Lung (tissue), 12 donors: ENCODE data around the gene TEKT5. TPM values are rescaled to one million over a fixed set of nuclear protein-coding genes. Genes with fewer than 3 reads are reported as not detected.
A peak's percentile ranks its signal among the peaks of the same experiment; 100 is the strongest.

Experiments
- ATAC-seq: fragments of 200-7000 bp; cut with Tn5 transposase; one replicate; pipeline ENCODE4 v1.9.1; 2020; ENCODE audit warnings: moderate number of reproducible peaks; ENCODE audit not compliant: insufficient read depth, low FRiP score
- DNase-seq, 3 donors: peaks; one replicate each; pipeline ENCODE4 v3.0.0-alpha.2; 2013 to 2017
- H3K27ac ChIP-seq, 2 donors: one replicate each; pipeline ENCODE4 v1.5.1; 2013; ENCODE audit warnings: mild to moderate bottlenecking in 2 of 2, moderate library complexity in 2 of 2, control low read depth in 1 of 2, inconsistent platforms in 1 of 2, low read depth in 1 of 2, low read length in 1 of 2
- H3K27me3 ChIP-seq, 3 donors: one replicate each; pipeline ENCODE4 v1.5.1; 2013; ENCODE audit warnings: low read length in 2 of 3; ENCODE audit not compliant: control insufficient read depth in 3 of 3, insufficient read depth in 3 of 3
- H3K36me3 ChIP-seq, 4 donors: one replicate each; pipeline ENCODE4 v1.5.1; 2013; ENCODE audit warnings: low read length in 4 of 4, mild to moderate bottlenecking in 1 of 4, moderate library complexity in 1 of 4; ENCODE audit not compliant: control insufficient read depth in 4 of 4, insufficient read depth in 4 of 4
- H3K4me1 ChIP-seq, 5 donors: one replicate each; pipeline ENCODE4 v1.5.1; 2013; ENCODE audit warnings: low read length in 5 of 5, mild to moderate bottlenecking in 2 of 5, moderate library complexity in 1 of 5; ENCODE audit not compliant: control insufficient read depth in 5 of 5, insufficient read depth in 5 of 5
- H3K4me3 ChIP-seq: one replicate; pipeline ENCODE4 v1.5.1; 2013; ENCODE audit warnings: mild to moderate bottlenecking, control low read depth, moderate library complexity
- H3K9ac ChIP-seq, 2 donors: one replicate each; pipeline ENCODE4 v1.5.1; 2013; ENCODE audit warnings: low read length in 2 of 2, control low read depth in 1 of 2; ENCODE audit not compliant: insufficient read depth in 1 of 2
- H3K9me3 ChIP-seq, 4 donors: one replicate each; pipeline ENCODE4 v1.5.1; 2013; ENCODE audit warnings: low read length in 3 of 4, mild to moderate bottlenecking in 1 of 4, moderate library complexity in 1 of 4; ENCODE audit not compliant: control insufficient read depth in 4 of 4, insufficient read depth in 3 of 4
- CTCF ChIP-seq: IDR thresholded peaks from 2 replicates; pipeline ENCODE4 v1.5.1; 2012; ENCODE audit warnings: mild to moderate bottlenecking; ENCODE audit errors: control extremely low read depth, extremely low read depth
- WGBS, 2 donors: extraction: QIAGEN DNeasy Blood & Tissue Kit; methylation state at CpG; one replicate each; pipeline ENCODE4 v1.1.7; 2013; 5-methylcytosine and 5-hydroxymethylcytosine counted together
- polyA plus RNA-seq, 2 donors: library from polyadenylated mRNA; stranded (reverse); fragments of 200-250 nt; gene quantifications; one replicate each; pipeline ENCODE4 v1.2.1, GENCODE V29; 2013
- total RNA-seq, 2 donors: library from RNA; depleted of rRNA in 1 of 2; stranded (reverse); fragments of >200 nt in 1 of 2; gene quantifications; one replicate each; pipeline ENCODE4 v1.2.1, GENCODE V29; 2014 to 2021
- donor health status: control.
- donor health status: control.
- donor health status: Bipolar disorder and iron deficiency.
- donor health status: healthy.
- donor health status: DM: yes; HTN: yes; CAD: no.

TEKT5 gene
- total and polyA plus RNA-seq, 4 donors, result 0.13 to 0.34 (median 0.29) TPM

- WGBS, 2 donors, result 69 to 87% methylated on average over 5 of the region's 5 CpGs
- no peaks in the 10 kb centered on the region for H3K27me3 ChIP-seq
- H3K4me1 ChIP-seq, result peaks cover 0 to 10% (median 0%) of the 10 kb centered on the region in 5 donors
- H3K4me3 ChIP-seq, result no peak overlapping the region
- no peak for TF ChIP-seq CTCF
- no peak overlapping the region for H3K9ac ChIP-seq
- H3K36me3 ChIP-seq, result no peaks in the 10 kb centered on the region
- ATAC-seq, result no peak
- DNase-seq, result no peak
- peak overlapping the region in 1 of 2 donors; percentile 77 for H3K27ac ChIP-seq
- no peaks in the 10 kb centered on the region for H3K9me3 ChIP-seq
Measured at GRCh38 chr16:10688726-10689125, 6.0 kb downstream of the TEKT5 start.

GRCh38 chr16:10688291-10688690 is 6.4 kb downstream of the TEKT5 start:
- no peak for ATAC-seq
- peak overlapping the region in 1 of 2 donors; percentile 77 for H3K27ac ChIP-seq

GRCh38 chr16:10685709-10686108 is 9.0 kb downstream of the TEKT5 start:
- no peak for TF ChIP-seq CTCF
- Histone ChIP-seq H3K9ac (no peak overlapping the region), H3K27ac (no peak overlapping the region), H3K27me3 (no peaks in the 10 kb centered on the region), H3K4me3 (no peak overlapping the region), H3K9me3 (no peaks in the 10 kb centered on the region), H3K4me1 (peaks cover 0 to 10% (median 0%) of the 10 kb centered on the region in 5 donors), H3K36me3 (no peaks in the 10 kb centered on the region)
- WGBS, 2 donors, result 84 to 89% methylated on average over 7 of the region's 7 CpGs
- ATAC-seq, result no peak
- DNase-seq, result no peak

More at GRCh38 chr16:10688291-10688690, 6.4 kb downstream of the TEKT5 start:
- 79 to 87% methylated on average over 10 of the region's 10 CpGs for WGBS, 2 donors
- Histone ChIP-seq H3K4me3 (no peak overlapping the region), H3K4me1 (peaks cover 0 to 10% (median 0%) of the 10 kb centered on the region in 5 donors), H3K9me3 (no peaks in the 10 kb centered on the region), H3K36me3 (no peaks in the 10 kb centered on the region), H3K27me3 (no peaks in the 10 kb centered on the region), H3K9ac (no peak overlapping the region)
- no peak for TF ChIP-seq CTCF
- DNase-seq, result peak; percentile 62 to 82 (median 76)
